ENCODE measurements around the gene BUB1B.
"Not testable (repeated sequence)": the region's sequence is repeated elsewhere in the genome, so short reads cannot be mapped to it uniquely, and the experiment has no call there.

The BUB1B gene

GRCh38 chr15:40121911-40122638 lies 38.8 kb upstream of the BUB1B start:
- TF ChIP-seq, protein P1, sequence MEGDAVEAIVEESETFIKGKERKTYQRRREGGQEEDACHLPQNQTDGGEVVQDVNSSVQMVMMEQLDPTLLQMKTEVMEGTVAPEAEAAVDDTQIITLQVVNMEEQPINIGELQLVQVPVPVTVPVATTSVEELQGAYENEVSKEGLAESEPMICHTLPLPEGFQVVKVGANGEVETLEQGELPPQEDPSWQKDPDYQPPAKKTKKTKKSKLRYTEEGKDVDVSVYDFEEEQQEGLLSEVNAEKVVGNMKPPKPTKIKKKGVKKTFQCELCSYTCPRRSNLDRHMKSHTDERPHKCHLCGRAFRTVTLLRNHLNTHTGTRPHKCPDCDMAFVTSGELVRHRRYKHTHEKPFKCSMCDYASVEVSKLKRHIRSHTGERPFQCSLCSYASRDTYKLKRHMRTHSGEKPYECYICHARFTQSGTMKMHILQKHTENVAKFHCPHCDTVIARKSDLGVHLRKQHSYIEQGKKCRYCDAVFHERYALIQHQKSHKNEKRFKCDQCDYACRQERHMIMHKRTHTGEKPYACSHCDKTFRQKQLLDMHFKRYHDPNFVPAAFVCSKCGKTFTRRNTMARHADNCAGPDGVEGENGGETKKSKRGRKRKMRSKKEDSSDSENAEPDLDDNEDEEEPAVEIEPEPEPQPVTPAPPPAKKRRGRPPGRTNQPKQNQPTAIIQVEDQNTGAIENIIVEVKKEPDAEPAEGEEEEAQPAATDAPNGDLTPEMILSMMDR (IDR thresholded peaks at IDR 0.05; ENCODE audit: insufficient read depth, low read depth, low read length, missing control alignments) = no peak
- no peak for DNase-seq (ENCODE audit: low read depth)
- no peak overlapping the region for H3K4me3 ChIP-seq (ENCODE audit: low read depth, low read length)

DNA sequence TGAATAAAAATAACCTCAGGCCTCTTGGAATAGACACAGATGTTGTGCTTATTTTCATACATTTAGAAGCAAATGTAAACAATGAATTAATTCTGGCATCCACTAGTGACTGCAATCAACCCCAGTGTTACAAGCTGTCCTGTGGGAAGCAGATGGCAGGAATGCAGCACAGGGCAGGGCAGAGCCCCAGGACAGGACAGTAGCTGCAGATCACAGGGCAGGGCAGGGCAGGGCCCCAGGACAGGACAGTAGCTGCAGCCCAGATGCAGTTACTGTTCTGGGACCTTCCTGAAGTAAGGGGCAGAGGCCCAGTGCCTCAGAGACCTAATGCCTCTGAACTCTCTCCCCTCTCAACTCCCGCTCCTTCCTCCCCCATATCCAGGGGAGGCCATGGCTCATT lies 37.9 kb upstream of the BUB1B start:
- H3K4me3 ChIP-seq (ENCODE audit: low read depth, low read length); DNase-seq (ENCODE audit: low read depth): not testable (repeated sequence)

GRCh38 chr15:40123863-40124262 lies 37.0 kb upstream of the BUB1B start:
- DNase-seq (ENCODE audit: low read depth); H3K4me3 ChIP-seq (ENCODE audit: low read depth, low read length): not testable (repeated sequence)

GRCh38 chr15:40124333-40124732 lies 36.5 kb upstream of the BUB1B start:
- DNase-seq (ENCODE audit: low read depth); H3K4me3 ChIP-seq (ENCODE audit: low read depth, low read length): not testable (repeated sequence)

- not testable (repeated sequence) for DNase-seq (ENCODE audit: low read depth)
Observed at GRCh38 chr15:40124807-40125285, 36.0 kb upstream of the BUB1B start.

DNA sequence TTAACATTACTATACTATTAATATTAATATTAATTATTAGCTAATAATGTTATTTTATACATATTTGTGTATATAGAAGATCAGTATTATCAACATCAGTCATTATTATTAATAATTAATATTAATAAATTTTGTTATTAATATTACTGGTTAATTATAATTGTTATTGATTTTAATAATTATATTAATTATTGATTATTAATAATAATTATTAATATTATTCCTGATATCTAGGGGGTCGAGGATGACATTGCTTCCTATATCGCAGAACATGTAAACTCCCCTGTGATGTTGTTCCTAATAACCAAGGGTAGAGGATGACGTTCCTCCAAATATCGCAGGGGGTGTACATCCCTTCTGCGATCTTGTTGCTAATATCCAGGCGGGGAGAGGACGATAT lies 34.9 kb upstream of the BUB1B start:
- H3K4me3 ChIP-seq (ENCODE audit: low read depth, low read length) = no peak overlapping the region
- TF ChIP-seq, protein P1 (IDR thresholded peaks at IDR 0.05; ENCODE audit: insufficient read depth, low read depth, low read length, missing control alignments) = no peak
- no peak for DNase-seq (ENCODE audit: low read depth)

More at GRCh38 chr15:40124807-40125285, 36.0 kb upstream of the BUB1B start:
- not testable (repeated sequence) for H3K4me3 ChIP-seq (ENCODE audit: low read depth, low read length)

DNA sequence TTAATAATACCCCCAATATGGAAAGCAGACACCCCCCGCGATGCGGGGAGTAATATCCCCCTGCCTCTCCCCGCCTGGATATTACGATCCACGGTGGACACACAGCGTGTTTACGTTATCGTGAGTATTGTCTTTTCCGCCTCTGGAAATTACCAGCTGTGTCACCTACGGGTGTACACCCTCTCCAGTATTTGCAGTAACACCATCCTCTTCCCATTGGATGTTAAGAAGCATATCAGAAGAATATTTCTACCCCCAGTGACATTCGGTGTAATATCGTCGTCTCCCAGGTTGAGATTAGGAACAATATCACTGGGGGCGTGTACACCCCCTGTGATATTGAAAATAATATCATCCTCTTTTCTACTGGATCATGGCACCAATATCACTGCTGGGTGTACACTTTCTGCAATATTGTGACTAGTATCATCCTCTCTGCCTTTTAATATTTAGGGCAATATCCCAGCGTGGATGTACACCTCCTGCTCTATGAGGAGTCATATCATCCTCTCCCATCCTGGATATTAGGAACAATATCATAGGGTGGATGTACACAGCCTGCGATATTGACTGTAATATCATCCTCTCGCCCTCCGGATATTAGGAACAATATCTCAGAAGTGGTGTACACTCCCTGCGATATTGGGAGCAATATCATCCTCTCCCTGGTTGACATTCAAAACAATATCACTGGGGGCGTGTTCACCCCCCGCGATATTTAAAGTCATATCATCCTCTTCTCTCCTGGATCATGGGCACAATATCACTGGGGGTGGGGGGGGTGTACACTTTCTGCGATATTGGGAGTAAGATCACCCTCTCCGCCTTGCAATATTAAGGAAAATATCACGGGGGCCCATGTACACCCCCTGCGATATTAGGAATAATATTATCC lies 31.9 kb upstream of the BUB1B start:
- DNase-seq (ENCODE audit: low read depth) = no peak
- TF ChIP-seq, protein P1 (IDR thresholded peaks at IDR 0.05; ENCODE audit: insufficient read depth, low read depth, low read length, missing control alignments) = no peak
- H3K4me3 ChIP-seq (ENCODE audit: low read depth, low read length) = no peak overlapping the region

DNA sequence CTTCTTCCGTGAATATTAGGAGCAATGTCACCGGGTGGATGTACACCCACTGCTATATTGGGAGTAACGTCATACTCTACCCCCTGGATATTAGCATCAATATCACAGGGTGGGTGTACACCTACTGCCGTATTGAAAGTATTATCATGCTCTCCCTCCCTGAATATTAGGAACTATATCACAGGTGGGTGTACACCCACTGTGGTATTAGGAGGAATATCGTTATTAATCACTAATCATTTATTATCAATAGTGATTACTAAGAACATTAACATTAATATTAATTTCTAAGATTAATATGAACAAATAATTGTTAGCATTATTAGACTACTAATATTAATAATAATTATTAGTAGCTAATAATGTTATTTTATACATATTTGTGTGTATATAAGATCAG lies 30.8 kb upstream of the BUB1B start:
- DNase-seq (ENCODE audit: low read depth) = no peak
- no peak overlapping the region for H3K4me3 ChIP-seq (ENCODE audit: low read depth, low read length)
- TF ChIP-seq, protein P1 (IDR thresholded peaks at IDR 0.05; ENCODE audit: insufficient read depth, low read depth, low read length, missing control alignments) = no peak
